Stimulated activated CD4-positive, alpha-beta T cell treated with anti-CD3 and anti-CD28 coated beads, TNF-alpha, amount 100 ng/mL, for 24 hours (primary cell): ENCODE measurements around the gene MTA1.

Experiments
- DNase-seq, 3 experiments: peaks; one replicate each; pipeline ENCODE4 v3.0.0-alpha.2; 2020; ENCODE audit warnings: low read depth in 3 of 3

Gene MTA1

DNA sequence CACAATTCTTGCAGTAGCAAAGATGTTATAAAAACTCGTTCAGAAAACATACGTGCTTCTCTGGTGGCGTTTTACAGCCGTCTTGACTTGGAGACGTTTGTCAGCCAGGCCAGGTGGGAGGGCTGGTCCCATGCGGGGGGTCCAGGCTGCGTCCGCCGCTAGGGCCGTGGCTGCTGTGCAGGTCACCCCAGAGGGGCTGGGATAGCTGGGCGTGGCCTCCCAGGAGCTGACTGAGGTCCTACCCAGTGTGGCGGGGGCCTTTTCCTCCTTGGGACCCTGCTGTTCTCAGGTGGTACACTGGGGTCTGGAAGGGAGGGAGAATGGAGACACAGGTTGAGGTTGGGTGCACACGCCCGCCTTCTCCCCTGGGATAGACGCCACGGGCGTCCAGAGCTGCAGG is 25.2 kb downstream of the MTA1 start:
- DNase-seq: no peak

GRCh38 chr14:105445290-105445689 is 25.7 kb downstream of the MTA1 start:
- DNase-seq: no peak

DNA sequence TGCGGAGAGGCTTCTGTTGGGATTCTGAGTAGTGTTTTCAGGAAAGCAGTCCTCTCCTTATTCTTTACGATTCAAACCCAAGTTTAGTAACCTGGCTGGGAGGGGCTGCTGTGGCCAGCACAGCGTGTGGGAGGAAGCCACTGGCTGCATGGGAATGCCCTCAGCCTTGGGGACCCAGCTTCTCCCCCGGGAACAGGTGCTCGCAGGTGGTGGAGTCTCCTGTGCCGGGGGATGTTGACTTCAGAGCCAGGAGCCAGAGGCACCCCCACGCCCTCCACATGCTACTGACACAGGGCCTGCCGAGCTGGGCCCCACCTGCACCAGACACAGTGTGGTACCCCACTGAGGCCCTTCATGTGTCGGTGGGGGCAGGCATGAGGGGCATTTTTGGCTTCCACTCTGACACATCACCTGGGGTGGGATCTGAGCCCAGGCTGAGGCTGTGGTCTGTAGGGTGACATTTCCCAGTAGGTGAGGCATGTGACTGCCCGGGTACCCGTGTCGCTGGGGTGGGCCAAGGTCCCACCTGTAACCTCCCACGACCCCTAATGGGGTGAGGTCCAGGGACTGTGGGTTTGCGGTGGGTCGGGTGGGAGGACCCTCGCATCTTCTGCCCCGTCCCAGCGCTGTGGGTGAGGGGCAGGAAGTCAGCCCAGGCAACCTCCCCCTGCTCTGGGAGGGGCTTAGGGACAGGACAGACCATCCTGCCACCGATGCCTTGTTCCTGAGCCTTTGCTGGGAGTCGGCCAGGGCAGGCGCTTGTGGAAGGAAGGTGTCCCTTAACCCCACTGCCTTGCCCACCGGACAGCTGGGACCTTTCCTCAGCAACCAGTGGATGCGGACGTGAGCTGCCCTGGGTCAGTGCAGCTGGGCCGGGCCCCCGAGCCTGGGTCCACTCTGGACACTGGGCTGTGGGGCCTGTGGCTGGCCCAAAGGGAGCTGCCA is 26.5 kb downstream of the MTA1 start:
- no peak for DNase-seq

DNA sequence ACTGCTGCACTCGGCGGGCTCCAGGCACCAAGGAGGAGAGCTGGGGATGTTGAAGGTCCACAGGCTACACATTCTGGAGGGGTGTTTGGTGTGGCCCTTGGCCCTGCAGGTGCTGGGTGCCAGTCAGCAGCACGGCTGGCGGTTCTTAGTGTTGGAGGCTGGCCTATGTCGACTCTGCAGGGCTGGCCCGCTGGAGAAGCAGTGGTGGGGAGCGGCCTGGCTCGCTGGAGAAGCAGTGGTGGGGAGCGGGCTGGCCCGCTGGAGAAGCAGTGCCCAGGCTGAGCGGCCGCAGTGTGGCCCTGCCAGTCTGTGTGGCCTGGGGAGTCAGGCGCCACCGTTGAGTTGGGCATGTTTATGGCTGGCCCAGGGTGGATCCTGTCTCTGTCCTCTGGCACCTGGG is 27.3 kb downstream of the MTA1 start:
- DNase-seq: no peak

DNA sequence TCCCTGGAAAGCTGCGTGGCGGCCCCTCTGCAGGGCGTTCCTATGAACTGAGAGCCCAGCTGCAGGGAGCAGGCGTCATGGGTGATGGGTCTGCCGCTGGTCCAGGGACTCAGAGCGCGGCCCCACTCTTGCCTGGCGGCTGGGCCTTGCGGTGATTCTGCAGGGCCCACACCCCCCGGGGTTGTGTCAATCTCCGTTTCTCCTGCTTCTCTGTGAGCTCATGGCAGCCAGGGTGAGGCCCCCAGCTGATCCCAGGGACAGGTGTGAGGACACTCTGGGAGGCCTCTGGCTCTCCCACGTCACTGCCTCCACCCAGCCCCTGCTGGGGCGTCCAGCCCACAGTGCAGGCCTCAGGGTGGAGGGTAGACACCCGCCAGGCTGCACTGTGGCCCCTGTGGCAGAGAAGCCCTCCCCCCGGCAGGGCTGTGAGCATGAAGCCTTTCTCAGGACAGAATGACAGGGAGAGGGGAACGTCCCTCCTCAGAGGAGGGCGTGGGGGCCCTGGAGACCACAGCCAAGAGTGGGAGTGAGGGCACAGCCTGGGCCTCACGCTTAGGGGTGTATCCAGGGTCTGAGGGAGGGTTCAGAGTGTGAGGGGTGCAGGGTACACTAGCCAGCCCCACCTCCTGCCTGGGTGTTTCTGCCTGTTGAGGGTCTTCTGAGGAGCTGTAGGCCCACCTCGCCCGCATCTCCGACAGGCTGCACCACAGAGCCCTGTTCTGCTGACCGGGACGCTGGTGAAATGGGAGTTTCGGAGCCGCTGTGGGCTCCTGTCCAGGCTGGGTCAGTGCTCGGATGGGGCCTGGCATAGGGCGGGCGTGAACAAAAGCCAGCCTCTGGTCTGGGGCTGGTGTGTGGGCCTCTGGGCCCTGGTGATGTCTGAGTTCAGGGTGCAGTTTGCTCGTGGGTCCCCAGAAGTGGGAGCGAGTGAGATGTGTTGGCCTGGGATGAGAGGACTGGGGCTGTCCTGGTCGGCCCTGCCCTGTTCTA is 28.3 kb downstream of the MTA1 start:
- DNase-seq: no peak

- peak; percentile 18 to 53 (median 28) for DNase-seq
Measured at GRCh38 chr14:105448706-105449111, 29.1 kb downstream of the MTA1 start.

- no peak for DNase-seq
Measured at GRCh38 chr14:105449276-105450122, 29.9 kb downstream of the MTA1 start.

DNA sequence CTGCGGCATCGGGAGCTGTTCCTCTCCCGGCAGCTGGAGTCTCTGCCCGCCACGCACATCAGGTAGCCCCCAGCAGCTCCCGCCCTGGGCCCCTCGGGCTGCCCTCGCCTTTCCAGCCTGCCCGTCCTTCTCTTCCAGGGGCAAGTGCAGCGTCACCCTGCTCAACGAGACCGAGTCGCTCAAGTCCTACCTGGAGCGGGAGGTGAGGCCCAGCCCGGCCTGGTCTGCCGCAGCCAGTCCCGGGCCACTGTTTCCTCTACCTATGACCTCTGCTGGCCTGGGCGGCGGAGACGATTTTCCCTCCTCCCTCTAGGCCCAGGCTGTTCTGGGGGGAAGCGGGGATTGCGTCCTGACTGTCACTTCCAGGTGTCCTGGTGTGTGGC is 30.5 kb downstream of the MTA1 start:
- DNase-seq: no peak

DNA sequence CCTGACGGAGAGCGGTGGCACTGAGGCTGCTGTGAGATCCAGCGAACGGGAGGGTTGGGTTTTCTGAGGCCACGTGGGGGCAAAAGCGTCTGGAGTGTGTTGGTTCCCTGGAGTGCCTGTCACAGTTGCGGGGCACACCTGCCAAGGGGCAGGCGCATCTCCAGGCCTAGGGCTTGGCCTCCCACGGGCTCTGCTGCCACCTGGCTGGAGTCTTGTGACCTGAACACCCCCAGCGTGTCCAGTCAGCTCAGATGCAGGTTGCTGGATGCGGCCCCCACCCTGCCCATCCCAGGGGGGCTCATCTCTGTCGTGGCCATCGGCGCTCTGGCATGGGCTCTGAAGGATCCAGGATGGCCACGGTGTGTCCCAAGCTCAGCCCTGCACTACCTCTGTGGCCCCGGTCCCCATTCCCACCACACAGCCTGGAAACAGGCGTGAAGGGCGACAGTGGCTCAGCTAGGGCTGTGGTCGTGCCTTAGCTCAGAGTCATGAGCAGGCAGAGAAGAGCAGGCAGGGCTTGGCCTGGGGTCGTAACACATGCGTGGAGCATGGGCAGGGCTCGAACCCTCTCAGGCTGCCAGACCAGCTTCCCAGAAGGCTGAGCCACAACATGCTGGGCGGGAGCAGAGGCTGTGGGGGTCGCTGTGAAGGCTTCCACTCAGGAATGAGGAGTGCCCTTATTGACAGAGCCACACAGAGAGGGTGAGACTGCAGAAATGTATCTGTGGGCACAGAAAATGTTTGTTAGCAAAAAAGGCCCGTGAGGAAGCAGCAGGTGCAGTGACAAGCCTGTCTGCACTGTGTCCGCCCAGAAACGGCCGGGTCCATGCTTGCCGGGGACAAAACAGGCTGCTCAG is 31.5 kb downstream of the MTA1 start:
- DNase-seq: no peak

DNA sequence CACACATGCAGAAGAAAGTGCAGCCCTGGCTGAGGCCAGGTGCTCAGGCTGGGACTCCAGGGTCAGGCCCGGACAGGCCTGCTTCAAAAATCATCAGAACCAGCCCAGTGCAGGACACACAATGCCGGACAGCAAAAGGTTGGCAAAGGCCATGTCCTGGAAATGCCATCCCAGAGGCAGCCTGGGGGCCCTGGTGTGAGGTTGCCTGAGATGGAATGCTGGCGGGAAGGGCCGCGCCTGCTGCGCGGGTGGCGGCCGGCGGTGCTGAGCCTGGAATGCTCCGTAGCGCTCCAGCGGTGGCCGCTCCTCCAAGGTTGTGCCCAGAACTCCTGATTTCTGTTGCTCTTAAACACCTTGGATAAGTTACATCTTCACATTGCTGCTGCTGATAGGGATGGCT is 33.3 kb downstream of the MTA1 start:
- DNase-seq: no peak

DNA sequence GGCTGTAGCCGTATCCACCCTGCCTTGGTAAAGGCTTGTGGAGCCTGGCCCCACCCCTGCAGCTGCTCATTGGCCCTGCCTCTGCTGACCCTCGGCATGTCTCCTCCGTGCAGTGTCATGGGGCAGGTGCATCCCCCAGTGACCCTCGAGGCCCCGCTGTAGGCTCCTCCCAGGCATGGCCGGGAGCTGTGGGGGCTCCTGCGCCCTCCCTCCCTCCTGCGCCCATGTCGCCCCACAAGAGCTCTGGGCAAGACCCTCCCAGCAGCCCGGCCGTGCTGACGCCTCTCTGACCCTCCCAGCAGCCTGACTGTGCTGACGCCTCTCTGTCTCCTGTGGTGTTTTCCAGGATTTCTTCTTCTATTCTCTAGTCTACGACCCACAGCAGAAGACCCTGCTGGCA is 34.2 kb downstream of the MTA1 start:
- no peak for DNase-seq

- DNase-seq: no peak
Measured at GRCh38 chr14:105455086-105455640, 35.5 kb downstream of the MTA1 start.

DNA sequence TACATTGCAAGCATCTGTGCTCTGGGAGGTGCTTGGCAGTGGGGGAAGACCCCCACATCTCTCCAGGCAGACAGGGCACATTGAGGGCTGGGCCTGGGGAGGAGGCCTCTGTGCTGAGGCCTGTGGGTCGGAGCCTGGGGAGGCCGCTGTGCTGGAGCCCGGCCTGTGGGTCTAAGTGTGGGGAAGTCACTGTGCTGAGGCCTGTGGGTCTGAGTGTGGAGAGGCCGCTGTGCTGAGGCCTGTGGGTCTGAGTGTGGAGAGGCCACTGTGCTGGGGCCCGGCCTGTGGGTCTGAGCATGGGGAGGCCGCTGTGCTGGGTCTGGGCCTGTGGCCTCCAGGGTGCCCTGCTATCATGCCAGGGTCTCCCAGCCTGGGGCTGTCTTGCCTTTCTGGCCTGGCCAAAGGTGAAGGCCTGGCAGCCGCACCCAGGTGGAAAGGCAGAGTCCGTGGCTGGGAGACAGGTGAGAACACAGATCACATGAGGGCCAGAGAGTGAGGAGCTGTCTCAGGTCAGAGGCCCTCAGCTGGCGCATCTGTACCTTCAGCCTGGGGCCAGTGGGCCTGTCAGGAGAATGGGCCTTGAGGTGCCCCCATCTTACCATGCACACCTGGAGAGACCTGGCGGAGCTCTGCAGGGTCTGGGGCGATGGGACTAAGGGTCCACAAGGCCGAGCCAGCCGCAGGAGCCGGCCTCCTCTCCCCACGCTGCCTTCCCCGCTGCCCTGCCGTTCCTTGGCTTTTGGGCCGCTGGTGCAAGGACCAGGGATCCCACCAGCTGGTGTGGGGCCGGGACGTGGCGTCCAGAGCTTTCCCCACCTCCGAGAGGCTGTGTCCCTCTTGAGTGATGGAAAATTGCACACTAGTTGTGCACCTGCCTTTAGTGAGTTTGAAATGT is 36.4 kb downstream of the MTA1 start:
- no peak for DNase-seq

- DNase-seq: no peak
Measured at GRCh38 chr14:105456736-105457617, 37.4 kb downstream of the MTA1 start.

DNA sequence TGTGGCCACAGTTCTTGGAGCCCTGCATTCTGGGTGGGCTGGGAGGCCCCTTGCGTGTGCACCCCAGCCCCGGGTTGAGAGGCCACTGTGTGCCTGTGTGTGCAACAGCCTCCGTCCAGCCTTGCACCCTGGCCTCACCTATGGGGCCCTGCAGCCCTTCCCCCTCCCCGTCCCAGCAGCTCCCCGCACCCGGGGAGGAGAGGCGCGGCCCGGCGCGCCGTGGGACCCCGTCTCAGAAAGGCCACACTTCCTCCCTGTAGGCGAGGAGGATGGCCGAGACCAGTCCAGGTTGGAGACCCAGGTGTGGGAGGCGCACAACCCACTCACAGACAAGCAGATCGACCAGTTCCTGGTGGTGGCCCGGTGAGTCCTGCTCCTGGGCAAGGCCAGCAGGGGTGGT is 38.4 kb downstream of the MTA1 start:
- DNase-seq: no peak

GRCh38 chr14:105458571-105458970 is 38.9 kb downstream of the MTA1 start:
- no peak for DNase-seq

DNA sequence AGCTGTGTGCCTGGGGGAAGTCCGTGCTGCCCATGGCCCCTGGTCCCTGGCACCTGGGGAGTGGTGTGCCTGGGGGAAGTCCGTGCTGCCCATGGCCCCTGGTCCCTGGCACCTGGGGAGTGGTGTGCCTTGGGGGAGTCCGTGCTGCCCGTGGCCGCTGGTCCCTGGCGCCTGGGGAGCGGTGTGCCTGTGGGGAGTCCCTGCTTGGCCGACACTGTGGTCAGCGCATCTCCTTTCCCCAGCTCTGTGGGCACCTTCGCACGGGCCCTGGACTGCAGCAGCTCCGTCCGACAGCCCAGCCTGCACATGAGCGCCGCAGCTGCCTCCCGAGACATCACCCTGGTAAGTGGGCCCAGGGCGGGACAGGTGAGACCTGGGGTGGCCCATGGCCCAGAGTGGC is 40.5 kb downstream of the MTA1 start:
- no peak for DNase-seq

GRCh38 chr14:105460616-105461015 is 41.0 kb downstream of the MTA1 start:
- DNase-seq: no peak
